G401.6 (cell line): ENCODE results near the gene QPCTL.
A peak's percentile ranks its signal among the peaks of the same experiment; 100 is the strongest.

Source experiments
- FAIRE-seq: peaks from 2 replicates; lab custom pipeline; 2012; peaks lifted over from hg19 to GRCh38; lab: Jason Lieb, UNC

The QPCTL gene

GRCh38 chr19:45692187-45693105, at the start of gene QPCTL:
Gene QPCTL (plus strand): TSS chr19:45692666. CDS start chr19:45692704, 38 bp downstream.
- FAIRE-seq, result peak; percentile 100

- FAIRE-seq, result peak; percentile 71
Observed at GRCh38 chr19:45643024-45643926, 49.2 kb upstream of the QPCTL start.

- no peak for FAIRE-seq
Observed at GRCh38 chr19:45643927-45644771, 48.3 kb upstream of the QPCTL start.

- no peak for FAIRE-seq
Observed at GRCh38 chr19:45645068-45645630, 47.3 kb upstream of the QPCTL start.

GRCh38 chr19:45645631-45646344, 46.7 kb upstream of the QPCTL start:
- FAIRE-seq, result peak; percentile 95

- no peak for FAIRE-seq
Observed at GRCh38 chr19:45646345-45646698, 46.1 kb upstream of the QPCTL start.

GRCh38 chr19:45650722-45651121, 41.7 kb upstream of the QPCTL start:
- no peak for FAIRE-seq

- no peak for FAIRE-seq
Observed at GRCh38 chr19:45653634-45654033, 38.8 kb upstream of the QPCTL start.

- no peak for FAIRE-seq
Observed at GRCh38 chr19:45655073-45655472, 37.4 kb upstream of the QPCTL start.

- no peak for FAIRE-seq
Observed at GRCh38 chr19:45657520-45658167, 34.8 kb upstream of the QPCTL start.

- no peak for FAIRE-seq
Observed at GRCh38 chr19:45659096-45659729, 33.3 kb upstream of the QPCTL start.

GRCh38 chr19:45660636-45661035, 31.8 kb upstream of the QPCTL start:
- no peak for FAIRE-seq

GRCh38 chr19:45663800-45664199, 28.7 kb upstream of the QPCTL start:
- FAIRE-seq, result no peak

- FAIRE-seq, result no peak
Observed at GRCh38 chr19:45664575-45664974, 27.9 kb upstream of the QPCTL start.

GRCh38 chr19:45667620-45668341, 24.7 kb upstream of the QPCTL start, which contains the start of gene GIPR:
Gene GIPR (plus strand): TSS chr19:45668221. CDS start chr19:45669521, 1,300 bp downstream.
- no peak for FAIRE-seq

- FAIRE-seq, result no peak
Observed at GRCh38 chr19:45668342-45668871, 24.1 kb upstream of the QPCTL start.

GRCh38 chr19:45670670-45671453, 21.6 kb upstream of the QPCTL start:
- peak; percentile 70 for FAIRE-seq

GRCh38 chr19:45674946-45675345, 17.5 kb upstream of the QPCTL start:
- no peak for FAIRE-seq
